Stimulated activated effector memory CD8-positive, alpha-beta T cell treated with anti-CD3 and anti-CD28 coated beads, Interleukin-12 subunit alpha, Interleukin-12 subunit beta, amount 100 ng/mL, for 72 hours (primary cell): Measurements from ENCODE around the gene ADAMTS14.

Experiments
- ATAC-seq: fragments of 150-1000 bp; cut with Tn5 transposase; 2 replicates; pipeline ENCODE4 v1.10.0; 2021
- DNase-seq, 2 donors: peaks; one replicate each; pipeline ENCODE4 v3.0.0; 2021 to 2022; ENCODE audit warnings: low spot score in 2 of 2
- H3K27ac Mint-ChIP-seq: one replicate; pipeline ENCODE4 v1.8.0; 2022; ENCODE audit warnings: mild to moderate bottlenecking, mixed read lengths
- H3K36me3 Mint-ChIP-seq: one replicate; pipeline ENCODE4 v1.8.0; 2022; ENCODE audit warnings: mild to moderate bottlenecking, mixed read lengths
- H3K4me1 Mint-ChIP-seq: one replicate; pipeline ENCODE4 v1.8.0; 2022; ENCODE audit warnings: mixed read lengths
- H3K4me3 Mint-ChIP-seq: one replicate; pipeline ENCODE4 v1.8.0; 2022; ENCODE audit warnings: mild to moderate bottlenecking, mixed read lengths
- H3K9me3 Mint-ChIP-seq: one replicate; pipeline ENCODE4 v1.8.0; 2022; ENCODE audit warnings: mixed read lengths

The ADAMTS14 gene

GRCh38 chr10:70714951-70715350 is 42.6 kb downstream of the ADAMTS14 start:
- Mint-ChIP-seq H3K4me3 (no peak overlapping the region), H3K36me3 (no peaks in the 10 kb centered on the region), H3K4me1 (peaks cover 24% of the 10 kb centered on the region), H3K9me3 (no peaks in the 10 kb centered on the region), H3K27ac (peak overlapping the region; percentile 88)
- DNase-seq (no peak), ATAC-seq (no peak)

GRCh38 chr10:70715853-70716795 is 43.8 kb downstream of the ADAMTS14 start:
- DNase-seq (no peak), ATAC-seq (peak; percentile 69)
- Mint-ChIP-seq H3K4me3 (no peak overlapping the region), H3K9me3 (no peaks in the 10 kb centered on the region), H3K4me1 (peaks cover 24% of the 10 kb centered on the region), H3K27ac (peak overlapping the region; percentile 88), H3K36me3 (no peaks in the 10 kb centered on the region)

GRCh38 chr10:70722820-70723424 is 50.6 kb downstream of the ADAMTS14 start:
- no peak for DNase-seq
- no peaks in the 10 kb centered on the region for H3K36me3 Mint-ChIP-seq
- no peaks in the 10 kb centered on the region for H3K9me3 Mint-ChIP-seq
- peak; percentile 55 for ATAC-seq
- H3K4me1 Mint-ChIP-seq, result no peaks in the 10 kb centered on the region
- no peak overlapping the region for H3K27ac Mint-ChIP-seq
- H3K4me3 Mint-ChIP-seq, result no peak overlapping the region

GRCh38 chr10:70723771-70724170 is 51.5 kb downstream of the ADAMTS14 start:
- ATAC-seq (no peak), DNase-seq (no peak)
- H3K9me3 Mint-ChIP-seq, result no peaks in the 10 kb centered on the region
- H3K4me3 Mint-ChIP-seq, result no peak overlapping the region
- H3K4me1 Mint-ChIP-seq, result no peaks in the 10 kb centered on the region
- no peak overlapping the region for H3K27ac Mint-ChIP-seq
- H3K36me3 Mint-ChIP-seq, result no peaks in the 10 kb centered on the region

GRCh38 chr10:70726909-70727495 is 54.7 kb downstream of the ADAMTS14 start:
- ATAC-seq, result no peak
- Mint-ChIP-seq H3K27ac (no peak overlapping the region), H3K9me3 (no peaks in the 10 kb centered on the region), H3K4me1 (no peaks in the 10 kb centered on the region), H3K36me3 (no peaks in the 10 kb centered on the region), H3K4me3 (no peak overlapping the region)
- no peak for DNase-seq

- H3K4me1 Mint-ChIP-seq, result no peaks in the 10 kb centered on the region
- DNase-seq, result no peak
- H3K36me3 Mint-ChIP-seq, result no peaks in the 10 kb centered on the region
- ATAC-seq, result no peak
- no peak overlapping the region for H3K4me3 Mint-ChIP-seq
- no peak overlapping the region for H3K27ac Mint-ChIP-seq
- H3K9me3 Mint-ChIP-seq, result no peaks in the 10 kb centered on the region
These were observed 56.0 kb downstream of the ADAMTS14 start for GRCh38 chr10:70728328-70728727.

GRCh38 chr10:70729763-70730357 is 57.6 kb downstream of the ADAMTS14 start:
- Mint-ChIP-seq H3K36me3 (no peaks in the 10 kb centered on the region), H3K4me1 (no peaks in the 10 kb centered on the region), H3K27ac (no peak overlapping the region), H3K4me3 (no peak overlapping the region), H3K9me3 (no peaks in the 10 kb centered on the region)
- no peak for DNase-seq
- ATAC-seq, result no peak

- H3K27ac Mint-ChIP-seq, result no peak overlapping the region
- no peak for ATAC-seq
- no peaks in the 10 kb centered on the region for H3K9me3 Mint-ChIP-seq
These were observed 58.6 kb downstream of the ADAMTS14 start for GRCh38 chr10:70730955-70731354.

GRCh38 chr10:70732569-70732968 is 60.3 kb downstream of the ADAMTS14 start:
- no peaks in the 10 kb centered on the region for H3K36me3 Mint-ChIP-seq
- no peak overlapping the region for H3K4me3 Mint-ChIP-seq
- H3K9me3 Mint-ChIP-seq, result no peaks in the 10 kb centered on the region
- DNase-seq (no peak), ATAC-seq (no peak)
- H3K27ac Mint-ChIP-seq, result peak overlapping the region; percentile 21
- no peaks in the 10 kb centered on the region for H3K4me1 Mint-ChIP-seq

More at GRCh38 chr10:70730955-70731354, 58.6 kb downstream of the ADAMTS14 start:
- no peaks in the 10 kb centered on the region for H3K36me3 Mint-ChIP-seq
- H3K4me1 Mint-ChIP-seq, result no peaks in the 10 kb centered on the region
- H3K4me3 Mint-ChIP-seq, result no peak overlapping the region
- no peak for DNase-seq

- H3K4me1 Mint-ChIP-seq, result no peaks in the 10 kb centered on the region
These were observed 60.7 kb downstream of the ADAMTS14 start for GRCh38 chr10:70733051-70733450.

GRCh38 chr10:70735161-70735560 is 62.9 kb downstream of the ADAMTS14 start:
- peak overlapping the region; percentile 23 for H3K27ac Mint-ChIP-seq
- no peak overlapping the region for H3K4me3 Mint-ChIP-seq
- no peak for DNase-seq
- no peak for ATAC-seq
- no peaks in the 10 kb centered on the region for H3K36me3 Mint-ChIP-seq
- no peaks in the 10 kb centered on the region for H3K4me1 Mint-ChIP-seq
- no peaks in the 10 kb centered on the region for H3K9me3 Mint-ChIP-seq

More at GRCh38 chr10:70733051-70733450, 60.7 kb downstream of the ADAMTS14 start:
- DNase-seq (no peak), ATAC-seq (no peak)
- H3K27ac Mint-ChIP-seq, result peak overlapping the region; percentile 21
- H3K9me3 Mint-ChIP-seq, result no peaks in the 10 kb centered on the region
- H3K36me3 Mint-ChIP-seq, result no peaks in the 10 kb centered on the region
- H3K4me3 Mint-ChIP-seq, result no peak overlapping the region

- no peak overlapping the region for H3K4me3 Mint-ChIP-seq
- H3K36me3 Mint-ChIP-seq, result no peaks in the 10 kb centered on the region
- DNase-seq (no peak), ATAC-seq (no peak)
- H3K9me3 Mint-ChIP-seq, result no peaks in the 10 kb centered on the region
- no peaks in the 10 kb centered on the region for H3K4me1 Mint-ChIP-seq
- no peak overlapping the region for H3K27ac Mint-ChIP-seq
These were observed 64.2 kb downstream of the ADAMTS14 start for GRCh38 chr10:70736525-70736924.

- no peak for ATAC-seq
- Mint-ChIP-seq H3K27ac (no peak overlapping the region), H3K9me3 (no peaks in the 10 kb centered on the region), H3K36me3 (no peaks in the 10 kb centered on the region), H3K4me3 (no peak overlapping the region), H3K4me1 (peaks cover under 1% of the 10 kb centered on the region)
- no peak for DNase-seq
These were observed 64.9 kb downstream of the ADAMTS14 start for GRCh38 chr10:70737250-70737649.

GRCh38 chr10:70738006-70738760 is 65.9 kb downstream of the ADAMTS14 start:
- no peak overlapping the region for H3K27ac Mint-ChIP-seq
- peaks cover 10% of the 10 kb centered on the region for H3K4me1 Mint-ChIP-seq
- H3K4me3 Mint-ChIP-seq, result no peak overlapping the region
- DNase-seq (no peak), ATAC-seq (peak; percentile 42)
- H3K9me3 Mint-ChIP-seq, result no peaks in the 10 kb centered on the region
- no peaks in the 10 kb centered on the region for H3K36me3 Mint-ChIP-seq

GRCh38 chr10:70738761-70739121 is 66.4 kb downstream of the ADAMTS14 start:
- DNase-seq, result no peak
- Mint-ChIP-seq H3K4me1 (peaks cover 11% of the 10 kb centered on the region), H3K36me3 (no peaks in the 10 kb centered on the region), H3K4me3 (no peak overlapping the region), H3K9me3 (no peaks in the 10 kb centered on the region), H3K27ac (no peak overlapping the region)
- no peak for ATAC-seq
